GM12891 (cell line): Measurements from ENCODE around the gene MYL7.

ENCODE experiments used
- DNase-seq: peaks from one replicate; pipeline ENCODE4 v3.0.0; 2011; ENCODE audit warnings: low spot score; ENCODE audit not compliant: insufficient read length
- FAIRE-seq: peaks from 2 replicates; lab custom pipeline; 2011; peaks lifted over from hg19 to GRCh38; lab: Jason Lieb, UNC
- PAX5 ChIP-seq: IDR thresholded peaks from 2 replicates; pipeline ENCODE4 v1.6.1; 2011; ENCODE audit warnings: low read length, moderate library complexity, mild to moderate bottlenecking; ENCODE audit not compliant: insufficient read depth, severe bottlenecking
- POLR2A ChIP-seq: IDR thresholded peaks from 2 replicates; pipeline ENCODE4 v1.6.1; 2011; ENCODE audit warnings: low read depth, low read length, control low read depth
- POLR2AphosphoS5 ChIP-seq: IDR thresholded peaks from 2 replicates; pipeline ENCODE4 v1.6.1; 2011; ENCODE audit warnings: low read depth, low read length, control low read depth
- POU2F2 ChIP-seq: IDR thresholded peaks from 2 replicates; pipeline ENCODE4 v1.6.1; 2011; ENCODE audit warnings: low read depth, mild to moderate bottlenecking, control low read depth, low read length, moderate library complexity
- SPI1 ChIP-seq: IDR thresholded peaks from 2 replicates; pipeline ENCODE4 v1.6.1; 2011; ENCODE audit warnings: low read depth, low read length, control low read depth
- TAF1 ChIP-seq: IDR thresholded peaks from 2 replicates; pipeline ENCODE4 v1.6.1; 2011; ENCODE audit warnings: low read depth, low read length, control low read depth

Gene MYL7

DNA sequence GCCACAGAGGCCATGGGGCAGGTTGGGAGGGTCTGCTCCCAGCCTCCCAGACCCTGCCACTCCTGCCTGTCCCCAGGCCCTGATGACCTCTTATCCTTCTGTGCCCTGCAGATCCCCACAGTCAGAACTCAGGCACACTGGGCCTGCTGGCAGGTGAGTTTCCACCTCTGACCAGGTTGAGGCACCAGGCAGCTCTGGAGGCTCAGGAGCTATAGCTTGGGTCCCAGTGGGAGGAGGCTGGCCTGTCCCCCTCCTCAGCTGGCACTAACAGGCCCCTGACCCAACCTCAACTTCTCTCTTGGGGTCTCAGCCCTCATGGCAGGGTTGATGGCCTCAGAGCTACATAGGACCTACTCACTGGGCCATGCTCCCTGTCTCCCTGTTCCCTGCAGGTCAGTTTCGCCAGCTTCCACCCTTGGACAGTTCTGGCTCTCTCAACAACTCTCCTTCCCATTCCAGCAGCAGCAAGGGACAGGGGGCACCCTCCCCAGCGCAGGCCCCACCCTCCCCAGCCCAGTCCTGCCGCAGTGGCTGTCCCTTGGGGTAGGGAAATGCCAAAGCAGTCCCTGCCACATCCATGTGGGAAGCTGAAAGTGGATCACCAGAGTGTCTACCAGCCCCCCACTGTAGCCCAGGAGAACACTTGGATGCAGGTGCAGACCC, 39.7 kb downstream of the MYL7 start:
- DNase-seq, result no peak
- FAIRE-seq, result no peak
- TF ChIP-seq POLR2AphosphoS5, result no peak
- TF ChIP-seq TAF1, result no peak

DNA sequence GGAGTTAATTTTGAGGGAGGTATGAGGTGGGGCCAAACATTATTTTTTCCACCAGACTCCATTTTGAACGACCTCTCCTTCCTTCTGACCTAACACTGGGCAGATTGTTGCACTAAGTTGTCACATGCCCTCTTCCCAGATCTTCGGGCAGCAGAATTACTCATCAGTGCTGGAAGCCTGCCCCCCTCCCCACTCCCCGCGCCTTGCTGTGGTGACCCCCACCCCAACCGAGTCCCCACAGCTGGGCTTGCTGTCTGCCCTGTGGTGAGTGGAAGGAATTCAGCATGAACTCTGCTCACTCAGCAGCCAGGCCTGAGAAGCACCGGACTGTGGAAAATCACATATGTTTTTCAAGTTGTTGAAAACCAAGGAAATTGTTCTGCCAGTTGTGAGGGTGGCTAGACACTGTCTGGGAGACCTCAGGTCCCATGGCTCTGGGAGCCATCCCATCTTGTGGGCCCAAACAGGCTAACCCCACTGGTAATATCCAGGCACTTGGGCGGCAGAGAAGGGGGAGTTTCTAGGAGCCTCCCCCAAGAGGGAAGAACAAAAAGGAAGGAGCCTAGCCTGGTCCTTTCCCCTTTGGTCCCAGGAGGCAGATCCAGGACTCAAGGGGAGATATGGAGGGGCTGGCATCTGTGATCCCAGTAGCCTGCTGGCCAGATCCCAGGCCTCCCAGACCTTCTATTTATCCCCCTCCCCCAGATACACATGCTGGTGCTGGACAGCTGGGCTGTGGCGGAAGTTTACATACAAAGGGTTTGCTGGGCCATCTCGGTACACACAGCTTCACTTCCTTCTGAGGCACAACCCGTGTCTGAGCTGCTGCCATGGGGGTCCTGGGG, 40.5 kb downstream of the MYL7 start:
- no peak for TF ChIP-seq POLR2AphosphoS5
- no peak for TF ChIP-seq SPI1
- TF ChIP-seq POU2F2, result no peak
- TF ChIP-seq TAF1, result no peak
- no peak for TF ChIP-seq PAX5
- TF ChIP-seq POLR2A, result no peak
- FAIRE-seq (peak; percentile 65), DNase-seq (no peak)

DNA sequence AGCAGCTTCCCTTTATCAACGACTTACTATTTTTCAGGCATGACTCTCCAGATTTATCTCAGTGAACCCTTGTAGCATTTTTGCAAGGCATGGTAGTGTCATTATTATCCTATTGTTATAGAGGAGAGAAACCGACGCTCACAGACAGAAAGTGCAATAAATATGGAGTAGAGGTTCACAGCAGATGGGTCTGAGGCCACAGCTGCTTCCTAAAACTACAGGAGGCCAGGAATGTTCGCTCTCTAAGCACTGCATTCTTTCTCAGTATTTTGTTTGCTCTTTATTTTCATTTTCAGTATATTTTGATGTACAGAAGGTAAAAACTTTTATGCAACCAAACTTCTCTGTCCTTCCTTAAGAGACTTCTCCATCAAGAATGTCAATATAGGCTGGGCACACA, 41.5 kb downstream of the MYL7 start:
- TF ChIP-seq SPI1, result no peak
- no peak for TF ChIP-seq PAX5
- no peak for TF ChIP-seq POLR2AphosphoS5
- TF ChIP-seq POLR2A, result no peak
- TF ChIP-seq POU2F2, result no peak
- no peak for TF ChIP-seq TAF1
- DNase-seq (no peak), FAIRE-seq (no peak)

DNA sequence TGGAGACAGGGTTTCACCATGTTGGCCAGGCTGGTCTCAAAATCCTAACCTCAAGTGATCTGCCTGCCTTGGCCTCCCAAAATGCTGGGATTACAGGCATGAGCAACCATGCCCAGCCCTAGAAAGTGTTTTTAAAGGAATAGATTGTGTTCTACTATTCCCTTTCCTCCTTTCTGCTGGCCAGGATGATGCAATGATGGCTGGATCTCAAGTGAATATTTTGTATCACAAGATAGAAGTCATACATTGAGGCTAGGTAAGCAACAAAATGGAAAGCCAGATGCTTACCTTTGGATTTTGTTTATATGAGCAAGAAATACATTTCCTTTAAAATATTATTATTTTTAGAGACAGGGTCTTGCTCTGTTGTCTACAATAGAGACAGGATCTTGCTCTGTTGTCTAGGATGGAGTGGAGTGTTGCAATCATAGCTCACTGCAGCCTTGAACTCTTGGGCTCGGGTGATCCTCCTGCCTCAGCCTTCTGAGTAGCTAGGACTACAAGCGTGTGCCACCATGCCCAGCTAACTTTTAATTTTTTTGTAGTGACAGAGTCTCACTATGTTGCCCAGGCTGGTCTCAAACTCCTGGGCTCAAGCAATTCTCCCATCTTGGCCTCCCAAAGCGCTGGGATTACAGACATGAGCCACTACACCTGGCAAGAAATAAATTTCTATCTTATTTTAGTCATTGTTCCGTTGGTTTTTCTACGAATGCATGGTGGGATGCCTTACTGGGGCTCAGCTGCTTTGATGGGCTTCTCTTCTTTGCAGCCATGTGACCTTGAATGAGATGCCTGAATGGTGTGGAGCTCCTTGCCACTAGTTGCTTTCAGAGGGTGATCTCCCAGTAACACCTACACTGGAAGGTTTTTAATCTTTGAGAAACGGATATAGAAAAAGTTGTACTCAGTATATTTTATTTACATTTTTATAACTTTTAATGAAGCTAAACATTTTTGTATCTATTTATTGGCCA, 42.8 kb downstream of the MYL7 start:
- FAIRE-seq, result no peak
- DNase-seq, result no peak
- no peak for TF ChIP-seq POU2F2

DNA sequence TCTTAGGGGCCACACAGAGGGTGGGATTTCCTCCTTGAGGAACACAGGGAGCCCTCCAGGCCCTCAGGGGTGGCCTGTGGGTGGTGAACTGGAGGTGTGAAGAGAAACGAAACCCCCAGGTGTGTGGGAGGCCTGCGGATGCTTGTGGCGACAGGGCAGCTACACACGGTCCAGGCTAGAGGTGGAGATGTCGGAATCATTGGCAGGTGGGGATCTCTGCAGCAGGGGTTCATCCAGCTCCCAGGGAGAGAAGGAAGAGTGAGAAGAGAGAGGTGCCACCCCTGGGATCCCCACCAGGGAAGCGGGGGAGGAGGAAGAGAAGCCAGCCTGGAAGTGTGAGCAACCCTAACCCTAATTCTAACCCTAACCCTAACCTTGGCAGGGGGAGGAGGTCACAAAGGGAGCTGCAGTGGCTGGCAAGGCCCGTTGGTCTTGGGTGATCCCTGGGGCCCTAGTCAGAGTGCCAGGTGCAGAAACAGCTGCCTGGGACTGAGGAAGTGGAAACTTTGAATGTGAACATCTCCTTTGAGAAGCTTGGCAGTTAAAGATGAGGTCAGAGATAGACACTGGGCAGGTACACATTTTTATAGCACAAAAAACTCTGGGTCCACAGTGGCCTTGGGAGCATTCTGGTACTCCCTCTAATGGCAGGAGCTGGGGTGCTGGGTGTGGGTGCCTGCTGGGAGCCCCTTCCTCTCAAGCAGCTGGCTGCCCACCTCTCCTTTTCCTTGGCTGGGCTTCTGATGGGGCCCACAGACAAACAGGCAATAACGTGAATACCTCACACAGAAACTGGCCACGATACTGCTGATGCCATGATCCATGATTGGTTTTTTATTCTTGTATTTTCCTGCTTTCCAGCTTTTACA, 43.8 kb downstream of the MYL7 start:
- peak; percentile 83 for TF ChIP-seq SPI1
- TF ChIP-seq POU2F2, result no peak
- TF ChIP-seq POLR2A, result no peak
- no peak for TF ChIP-seq PAX5
- no peak for TF ChIP-seq POLR2AphosphoS5
- no peak for TF ChIP-seq TAF1
- peak; percentile 93 for FAIRE-seq
- DNase-seq, result no peak

DNA sequence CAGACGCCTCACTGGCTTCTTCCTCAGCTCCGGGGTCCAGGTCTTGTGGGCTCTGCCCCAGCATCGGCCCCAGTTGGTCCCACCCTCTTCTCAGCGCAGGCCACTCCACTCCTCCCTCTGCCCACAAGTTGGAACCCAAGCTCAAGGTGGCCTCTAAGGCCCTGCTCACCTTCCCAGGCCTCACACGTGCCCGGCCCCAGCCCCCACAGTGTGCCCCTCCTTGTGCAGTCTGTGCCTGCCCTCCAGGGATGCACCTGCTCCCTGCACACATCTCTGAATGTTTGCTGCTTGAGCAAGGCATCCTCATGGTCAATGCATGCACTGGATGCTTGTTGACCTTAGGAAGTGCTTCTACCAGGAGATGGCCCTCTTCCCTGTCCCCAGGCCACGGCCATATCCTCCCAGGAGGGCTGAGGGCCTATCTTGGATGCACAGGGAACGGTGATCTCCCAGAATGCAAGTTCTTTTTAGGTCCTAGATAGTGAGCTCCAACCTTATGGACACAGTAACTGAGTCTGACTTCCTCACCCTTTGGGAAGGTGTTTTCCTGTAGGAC, 44.7 kb downstream of the MYL7 start:
- TF ChIP-seq PAX5 (no peak), POU2F2 (no peak), TAF1 (no peak), POLR2AphosphoS5 (no peak), POLR2A (no peak), SPI1 (no peak)
- no peak for DNase-seq
- FAIRE-seq, result peak; percentile 71

DNA sequence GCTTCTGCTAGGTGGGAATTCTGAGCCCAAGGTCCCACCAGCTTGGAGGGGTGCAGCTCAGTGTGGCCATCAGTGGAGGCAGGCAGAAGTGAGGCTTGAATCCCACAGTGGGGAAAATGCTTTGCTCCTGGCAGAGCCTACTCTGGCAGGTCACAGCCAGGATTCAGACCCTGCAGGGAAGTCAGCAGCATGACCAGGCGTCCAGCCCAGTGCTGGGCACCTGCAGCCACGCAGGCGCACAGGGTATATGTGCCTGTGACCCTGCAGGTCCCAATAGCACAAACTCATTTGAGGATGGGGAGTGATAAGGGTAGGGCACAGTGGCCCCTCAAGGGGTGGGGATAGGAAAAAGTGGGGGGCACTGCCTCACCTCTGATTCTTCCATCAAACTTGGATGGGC, 45.4 kb downstream of the MYL7 start:
- DNase-seq, result no peak
- no peak for FAIRE-seq
- no peak for TF ChIP-seq TAF1
- TF ChIP-seq SPI1, result no peak
- TF ChIP-seq PAX5, result no peak
- TF ChIP-seq POLR2AphosphoS5, result no peak
- no peak for TF ChIP-seq POU2F2
- no peak for TF ChIP-seq POLR2A

DNA sequence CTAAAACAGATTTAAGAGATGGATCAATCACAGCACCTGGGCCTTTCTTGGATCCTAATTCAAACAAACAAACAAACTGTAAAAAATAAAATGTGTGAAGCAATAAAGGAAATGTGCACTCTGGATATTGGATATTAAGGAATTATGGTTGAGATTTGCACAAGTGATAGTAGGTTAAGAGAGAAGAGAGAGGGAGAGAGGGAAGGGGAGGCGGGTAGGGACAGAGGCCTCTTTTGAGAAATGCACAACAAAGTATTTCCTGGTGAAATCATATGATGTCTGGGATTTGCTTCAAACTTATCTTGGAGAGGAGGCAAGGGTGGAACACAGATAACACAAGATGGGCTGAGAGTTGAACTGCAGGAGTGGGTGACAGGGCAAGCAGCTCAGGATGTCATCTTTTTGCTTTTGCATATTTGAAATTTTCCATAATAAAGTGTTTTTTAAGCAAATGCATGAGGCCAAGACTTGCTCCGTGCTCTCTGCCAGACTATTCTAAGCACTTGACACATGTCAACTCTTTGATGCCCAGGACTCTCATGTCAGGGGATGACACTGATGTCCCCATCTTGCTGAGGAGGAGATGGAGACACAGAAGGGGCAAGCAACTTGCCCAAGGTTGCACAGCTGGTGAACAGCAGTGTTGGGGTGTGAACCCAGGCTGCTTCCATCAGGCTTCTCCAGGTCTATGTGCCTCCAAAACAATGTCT, 46.1 kb downstream of the MYL7 start:
- FAIRE-seq (no peak), DNase-seq (no peak)
- no peak for TF ChIP-seq POLR2A
- no peak for TF ChIP-seq TAF1
- no peak for TF ChIP-seq SPI1
- no peak for TF ChIP-seq POLR2AphosphoS5
- TF ChIP-seq POU2F2, result no peak
